DMS79 treated with DMSO at 0.1 percent for 48 hours (cell line): ENCODE results near the gene CDC5L.
"Not testable (repeated sequence)": the region's sequence is repeated elsewhere in the genome, so short reads cannot be mapped to it uniquely, and the experiment has no call there.

Experiments used
- DNase-seq: peaks from one replicate; lab custom pipeline; 2025; lab: John Stamatoyannopoulos, UW

The CDC5L gene

DNA sequence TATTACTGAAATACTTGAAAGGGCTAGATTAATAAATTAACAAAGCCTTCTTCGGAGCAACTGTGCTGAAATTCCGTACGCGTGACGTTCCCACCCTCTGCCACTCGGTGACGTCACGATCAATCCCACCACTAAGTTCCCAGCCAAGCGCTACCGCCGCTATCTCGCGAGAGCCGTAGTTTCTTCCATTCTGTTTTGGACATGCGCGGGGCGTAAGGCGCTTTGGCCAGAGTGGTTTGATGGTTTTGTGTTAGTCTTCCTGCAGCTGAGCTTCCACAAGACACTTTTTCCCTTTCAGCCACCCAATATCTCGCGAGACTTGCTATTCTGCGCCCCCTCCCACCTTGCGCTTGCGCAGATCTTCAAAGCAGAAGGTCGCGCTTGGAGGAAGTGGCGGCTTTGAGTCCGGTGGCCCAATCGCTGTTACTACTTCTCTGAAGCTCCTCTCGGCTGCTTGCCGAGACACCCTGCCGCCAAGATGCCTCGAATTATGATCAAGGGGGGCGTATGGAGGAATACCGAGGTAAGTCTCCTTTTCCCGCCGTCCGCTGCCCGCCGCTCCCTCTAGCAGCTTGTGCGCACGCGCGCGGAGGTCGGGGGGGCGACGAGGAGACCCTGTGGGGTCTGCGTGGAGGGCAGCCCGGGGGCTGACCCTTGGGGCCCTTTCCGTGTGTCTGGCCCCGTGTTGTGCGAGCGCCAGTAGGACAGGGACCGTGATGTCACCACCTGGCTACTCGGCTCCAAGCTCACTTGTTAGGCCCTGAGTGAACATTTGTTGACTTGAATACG, at the start of gene CDC5L:
Gene CDC5L, plus strand, starts transcription at position 361 of the 789 bp plus-strand sequence. Its CDS starts 118 bp downstream, at position 479.
- DNase-seq: peak; percentile 99

DNA sequence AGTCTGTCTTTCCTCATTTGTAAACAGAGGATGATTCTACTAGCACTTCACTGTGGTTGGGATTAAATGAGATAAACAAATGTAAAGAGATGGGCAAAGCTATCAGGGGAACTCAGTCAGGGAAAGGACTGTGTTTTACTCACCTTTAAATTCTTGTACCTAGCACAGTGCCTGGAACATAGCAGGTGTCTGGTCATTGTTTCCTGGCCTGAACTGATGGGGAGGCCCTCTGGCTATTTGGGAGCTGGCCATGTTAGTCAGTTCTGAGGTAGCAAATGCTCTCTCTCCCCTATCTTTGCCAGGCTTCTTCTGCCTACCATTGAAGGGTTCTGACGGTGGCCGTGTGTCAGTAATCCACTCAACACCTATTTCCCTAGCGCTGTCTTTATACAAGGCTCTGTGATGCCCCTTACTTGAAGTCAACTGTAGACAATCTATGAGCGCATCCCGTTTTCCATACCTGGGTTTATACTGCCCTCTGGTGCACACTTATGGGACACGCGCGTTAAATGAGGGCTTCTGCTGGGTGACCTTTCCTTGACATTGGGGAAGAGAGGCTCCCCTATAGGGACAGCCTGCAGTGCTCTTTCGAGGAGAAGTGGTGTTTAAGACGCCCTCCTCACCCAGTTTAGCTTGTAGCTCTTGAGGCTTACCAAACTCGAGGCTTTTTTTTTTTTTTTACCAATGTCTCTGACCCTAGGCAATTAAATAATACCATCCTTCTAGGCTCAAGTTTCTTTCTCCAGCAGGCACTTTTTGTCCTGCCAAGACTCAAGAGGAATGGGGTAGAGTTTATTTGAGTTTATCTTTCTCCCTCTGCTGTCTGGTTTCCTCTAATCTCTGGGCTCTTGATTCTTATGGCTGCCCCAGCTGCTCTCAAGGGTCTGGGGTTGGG, 49.0 kb upstream of the CDC5L start:
- DNase-seq: peak; percentile 57

DNA sequence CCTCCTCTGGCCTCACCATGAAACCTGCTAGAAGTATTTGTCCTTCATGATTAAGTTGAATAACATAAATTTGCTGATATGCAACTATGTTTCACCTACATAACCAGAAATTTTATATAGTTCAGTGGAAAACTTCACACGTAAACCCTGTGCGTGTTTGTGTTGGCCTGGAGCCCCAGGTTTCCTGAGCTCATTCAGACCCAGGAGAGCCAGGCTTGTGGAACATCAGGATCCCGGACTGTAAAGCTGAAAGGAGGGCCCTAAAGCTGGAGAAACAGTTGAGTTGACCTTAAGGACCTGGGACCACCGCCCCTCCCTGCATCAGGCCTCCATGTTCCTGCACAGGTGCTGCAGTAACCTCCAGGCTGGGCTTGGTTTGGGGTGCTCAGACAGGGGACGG, 48.2 kb upstream of the CDC5L start:
- DNase-seq: no peak

DNA sequence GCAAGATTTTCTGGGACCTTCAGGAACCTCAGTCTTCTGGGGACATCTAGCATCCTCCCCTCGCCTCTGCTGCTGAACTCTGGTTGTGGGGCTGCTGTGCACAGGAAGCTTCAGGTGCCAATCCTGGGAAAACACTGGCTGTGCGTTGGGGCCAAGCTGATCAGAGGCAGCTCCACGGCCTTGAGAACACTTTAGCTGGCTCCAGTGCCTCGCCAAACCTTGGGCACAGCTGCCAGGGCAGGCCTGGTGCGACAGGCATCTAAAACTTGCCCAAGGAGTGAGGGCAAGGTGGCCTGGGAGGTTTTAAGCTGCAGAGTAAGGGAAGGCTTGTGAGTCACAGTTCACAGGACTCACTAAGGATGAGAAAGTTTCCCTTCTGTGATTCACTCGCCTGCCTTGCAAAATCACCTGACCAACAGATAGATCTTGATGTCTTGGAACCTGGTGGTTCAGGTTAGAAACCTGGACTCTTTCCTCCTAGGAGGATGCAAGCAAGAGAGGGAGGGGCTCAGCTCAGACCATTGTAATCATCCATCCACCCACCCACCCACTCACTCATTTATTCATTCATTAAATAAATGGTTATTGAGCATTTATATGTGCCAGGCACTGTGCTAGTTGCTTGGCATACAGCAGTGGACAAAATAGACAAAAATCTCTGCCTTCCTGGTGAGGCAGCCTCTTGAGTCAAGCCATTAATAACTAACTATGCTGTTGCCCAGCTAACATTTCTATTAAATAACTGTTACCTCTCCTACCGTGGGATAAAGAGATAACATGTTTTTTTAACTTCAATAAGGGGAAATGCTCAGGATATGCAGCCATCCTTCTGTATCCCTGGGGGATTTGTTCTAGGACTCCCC, 47.5 kb upstream of the CDC5L start:
- DNase-seq: no peak

DNA sequence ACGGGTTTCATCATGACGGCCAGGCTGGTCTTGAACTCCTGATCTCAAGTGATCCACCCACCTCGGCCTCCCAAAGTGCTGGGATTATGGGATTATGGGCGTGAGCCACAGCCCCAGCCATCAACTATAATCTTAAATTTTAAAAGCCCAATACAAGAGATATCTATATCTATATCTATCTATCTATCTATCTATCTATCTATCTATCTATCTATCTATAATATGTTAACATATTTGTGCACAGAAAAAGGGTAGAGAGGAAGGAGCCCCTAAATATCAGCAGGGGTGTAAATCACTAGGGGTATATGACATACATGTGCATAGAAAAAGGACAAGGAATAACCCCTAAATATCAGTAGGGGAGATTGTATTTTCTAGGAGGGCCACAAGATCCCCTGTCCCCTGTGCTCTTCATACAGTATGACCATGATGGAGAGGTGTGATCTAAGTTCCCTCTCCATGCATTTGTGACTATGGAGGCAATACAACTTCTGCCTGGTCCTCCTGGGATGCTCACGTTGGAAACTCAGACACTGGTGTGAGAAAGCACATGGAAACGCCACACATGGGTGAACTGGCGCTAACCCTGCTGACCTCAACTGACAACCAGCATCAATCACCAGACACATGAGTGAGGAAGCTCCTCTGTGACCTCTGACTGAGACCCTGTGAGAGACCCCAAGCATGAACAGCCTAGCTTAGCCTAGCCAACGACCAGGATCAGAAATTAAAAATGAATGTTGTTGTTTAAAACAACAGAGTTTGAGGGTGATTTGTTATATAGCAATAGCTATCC, 46.2 kb upstream of the CDC5L start:
- DNase-seq: no peak

DNA sequence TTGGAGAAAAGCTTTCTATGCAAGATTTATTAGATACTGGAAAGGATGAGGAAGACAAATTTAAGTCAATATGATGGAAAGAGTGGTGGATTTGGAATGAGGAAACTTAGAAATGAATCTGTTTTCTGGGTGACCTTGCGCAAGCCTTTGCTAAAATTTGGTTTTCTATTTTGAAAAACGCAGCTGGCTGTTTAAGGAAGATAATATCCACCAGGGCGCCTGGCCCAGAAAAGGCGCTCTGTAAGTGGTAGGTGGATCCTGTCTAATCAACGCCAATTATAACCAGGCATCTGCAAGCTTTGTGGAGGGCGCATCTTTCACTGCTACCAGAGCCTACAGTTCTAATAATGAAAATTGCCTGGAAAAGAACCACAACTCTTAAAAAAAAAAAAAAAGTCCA, 45.5 kb upstream of the CDC5L start:
- no peak for DNase-seq

DNA sequence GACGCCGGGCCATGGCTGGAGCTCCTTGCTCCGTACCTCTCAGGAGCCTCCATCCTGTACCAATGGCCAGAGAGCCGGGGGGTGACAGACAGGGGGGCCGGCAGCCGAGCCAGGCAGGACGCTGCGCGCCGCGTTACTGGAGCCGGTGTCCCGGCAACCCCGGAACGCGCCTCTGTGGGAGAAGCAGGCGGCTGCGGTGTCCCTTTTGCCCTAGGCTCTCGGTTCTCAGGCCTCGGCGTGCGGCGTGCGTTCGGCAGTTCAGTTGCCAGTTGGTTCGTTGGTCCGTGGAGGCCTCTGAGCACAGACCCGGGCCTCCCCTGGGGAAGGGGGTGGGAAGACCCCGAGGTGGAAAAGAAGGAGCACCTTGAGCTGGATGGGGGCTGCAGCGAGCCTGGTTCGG, 45.0 kb upstream of the CDC5L start, which contains the start of gene SPATS1:
Gene SPATS1, plus strand, starts transcription at position 162 of the 400 bp plus-strand sequence. CDS start 446 bp downstream, outside the sequence.
- peak; percentile 33 for DNase-seq

DNA sequence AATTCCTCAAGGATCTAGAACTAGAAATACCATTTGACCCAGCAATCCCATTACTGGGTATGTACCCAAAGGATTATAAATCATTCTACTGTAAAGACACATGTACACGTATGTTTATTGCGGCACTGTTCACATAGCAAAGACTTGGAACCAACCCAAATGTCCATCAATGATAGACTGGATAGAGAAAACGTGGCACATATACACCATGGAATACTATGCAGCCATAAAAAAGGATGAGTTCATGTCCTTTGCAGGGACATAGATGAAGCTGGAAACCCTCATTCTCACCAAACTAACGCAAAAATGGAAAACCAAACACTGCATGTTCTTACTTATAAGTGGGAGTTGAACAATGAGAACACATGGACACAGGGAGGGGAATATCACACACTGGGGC, 40.7 kb upstream of the CDC5L start:
- not testable (repeated sequence) for DNase-seq

DNA sequence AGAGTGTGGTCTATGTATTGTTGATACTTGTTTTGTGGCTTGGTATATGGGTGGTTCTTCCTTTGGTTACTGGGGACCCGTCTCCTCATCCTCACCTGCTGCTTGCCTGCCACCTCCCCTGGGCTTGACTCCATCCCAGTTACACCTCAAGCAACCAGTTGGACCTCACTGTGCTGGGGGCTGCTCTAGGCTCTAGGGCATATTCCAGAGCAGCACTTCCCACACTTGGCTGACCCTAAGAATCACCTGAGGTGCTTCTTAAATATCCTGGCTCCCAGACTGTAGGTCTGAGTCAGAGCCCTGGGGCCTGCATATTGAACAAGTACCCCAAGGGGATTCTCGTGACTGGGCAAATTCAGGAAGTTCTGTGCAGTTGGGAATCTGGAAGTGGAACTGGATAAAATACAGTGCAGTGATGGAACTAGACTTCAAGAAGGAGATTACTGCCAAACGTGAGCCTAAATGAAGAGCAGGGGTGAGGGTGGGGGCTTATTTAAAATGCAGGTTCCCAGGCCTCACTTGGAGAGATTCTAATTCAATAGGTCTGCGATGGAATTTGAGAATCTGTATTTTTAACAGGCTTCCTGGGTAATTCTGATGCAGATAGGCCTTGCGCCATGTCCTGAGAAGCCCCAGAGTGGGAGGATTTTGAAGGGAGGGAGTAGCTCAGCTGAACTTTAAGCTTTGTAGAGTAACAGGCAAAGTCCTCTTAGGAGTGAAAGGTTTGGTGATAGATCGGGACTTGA, 37.4 kb upstream of the CDC5L start:
- no peak for DNase-seq

DNA sequence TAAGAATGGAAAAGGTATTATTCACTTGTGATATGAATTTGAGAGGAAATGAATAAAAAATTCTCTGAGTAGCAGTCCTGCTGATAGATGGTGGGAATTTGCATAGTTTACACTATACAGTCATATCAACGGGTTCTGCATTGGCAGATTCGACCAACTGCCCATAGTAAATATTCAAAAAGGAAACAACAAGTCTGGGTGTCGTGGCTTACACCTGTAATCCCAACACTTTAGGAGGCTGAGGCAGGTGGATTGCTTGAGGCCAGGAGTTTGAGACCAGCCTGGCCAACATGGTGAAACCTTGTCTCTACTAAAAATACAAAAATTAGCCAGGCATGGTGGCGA, 36.9 kb upstream of the CDC5L start:
- not testable (repeated sequence) for DNase-seq

DNA sequence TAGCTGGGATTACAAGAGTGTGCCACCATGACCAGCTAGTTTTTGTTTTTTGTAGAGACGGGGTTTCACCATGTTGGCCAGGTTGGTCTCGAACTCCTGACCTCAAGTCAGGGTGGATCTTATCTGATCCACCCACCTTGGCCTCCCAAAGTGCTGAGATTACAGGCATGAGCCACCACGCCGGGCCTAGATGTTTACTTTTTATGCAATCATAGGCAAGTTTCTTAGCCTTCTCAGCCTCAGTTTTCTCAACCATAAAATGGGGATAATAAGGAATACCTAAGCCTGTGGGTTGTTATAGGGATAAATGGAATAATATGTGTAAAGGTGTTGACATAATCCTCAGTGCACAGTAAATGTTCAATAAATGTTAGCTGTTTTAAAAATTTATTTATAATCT, 35.2 kb upstream of the CDC5L start:
- no peak for DNase-seq

DNA sequence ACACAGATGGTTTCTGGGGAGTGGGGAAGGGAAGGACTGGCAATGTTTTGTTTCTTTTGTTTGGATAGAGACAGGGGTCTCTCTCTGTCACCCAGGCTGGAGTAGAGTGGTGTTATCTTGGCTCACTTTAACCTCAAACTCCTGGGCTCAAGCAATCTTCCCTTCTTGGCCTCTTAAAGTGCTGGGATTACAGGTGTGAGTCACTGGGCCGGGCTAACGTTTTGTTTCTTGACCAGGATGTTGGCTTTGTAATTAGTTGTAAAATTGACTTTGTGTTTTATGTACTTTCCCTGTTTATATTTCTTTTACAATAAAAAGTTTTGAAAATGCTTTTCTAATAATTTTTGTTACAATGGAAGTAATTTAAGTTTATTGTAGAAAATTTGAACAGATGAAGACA, 34.2 kb upstream of the CDC5L start:
- DNase-seq: no peak

DNA sequence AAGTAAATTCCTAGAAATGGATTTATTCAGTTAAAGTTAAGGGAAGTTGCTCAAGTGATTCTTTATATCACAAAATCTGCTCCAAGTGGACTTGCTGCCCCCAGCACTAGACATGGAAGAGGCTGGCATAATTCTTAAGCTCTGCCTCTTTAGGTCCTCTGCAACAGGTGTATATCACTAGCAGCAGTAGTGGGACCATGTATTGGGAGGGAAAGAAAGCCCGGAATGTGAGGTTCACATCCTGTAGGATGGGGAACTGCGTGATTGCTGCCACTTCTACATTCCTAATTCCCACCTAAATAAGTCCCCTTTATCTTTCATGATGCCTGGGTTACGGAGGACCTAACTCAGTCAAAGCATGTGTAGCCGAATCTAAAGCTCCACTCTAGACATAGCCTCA, 31.9 kb upstream of the CDC5L start:
- no peak for DNase-seq

DNA sequence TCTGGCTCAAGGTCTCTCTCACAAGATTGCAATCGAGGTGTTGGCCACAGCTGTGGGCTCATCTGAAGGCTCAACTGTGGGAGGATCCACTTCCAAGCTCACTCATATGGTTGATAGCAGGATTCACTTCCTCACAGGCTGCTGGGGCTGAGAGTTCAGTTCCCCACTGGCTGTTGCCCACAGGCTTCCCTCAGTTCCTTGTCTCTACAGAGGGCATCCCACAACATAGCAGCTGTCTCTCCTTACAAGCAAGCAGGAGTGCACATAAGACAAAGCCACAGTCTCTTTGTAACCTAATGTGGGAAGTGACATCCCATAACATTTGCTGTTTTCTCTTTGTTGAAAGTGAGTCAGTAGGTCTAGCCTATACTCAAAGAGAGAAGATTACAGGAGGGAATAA, 31.0 kb upstream of the CDC5L start:
- no peak for DNase-seq

DNA sequence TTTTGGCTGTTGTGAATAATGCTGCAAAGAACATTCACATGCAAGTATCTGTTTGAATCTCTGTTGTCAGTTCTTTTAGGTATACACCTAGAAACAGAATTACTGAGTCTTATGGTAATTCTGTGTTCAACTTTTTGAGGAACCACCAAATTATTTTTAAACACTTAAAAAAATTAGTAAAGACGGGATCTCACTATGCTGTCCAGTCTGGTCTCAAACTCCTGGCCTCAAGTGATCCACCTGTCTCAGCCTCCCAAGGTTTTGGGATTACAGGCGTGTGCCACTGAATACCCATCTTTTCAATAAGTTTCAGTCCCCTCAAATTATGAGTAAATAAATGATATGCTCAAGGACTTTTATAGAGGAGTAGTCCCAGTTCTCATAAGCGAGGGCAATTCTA, 27.5 kb upstream of the CDC5L start:
- DNase-seq: no peak

DNA sequence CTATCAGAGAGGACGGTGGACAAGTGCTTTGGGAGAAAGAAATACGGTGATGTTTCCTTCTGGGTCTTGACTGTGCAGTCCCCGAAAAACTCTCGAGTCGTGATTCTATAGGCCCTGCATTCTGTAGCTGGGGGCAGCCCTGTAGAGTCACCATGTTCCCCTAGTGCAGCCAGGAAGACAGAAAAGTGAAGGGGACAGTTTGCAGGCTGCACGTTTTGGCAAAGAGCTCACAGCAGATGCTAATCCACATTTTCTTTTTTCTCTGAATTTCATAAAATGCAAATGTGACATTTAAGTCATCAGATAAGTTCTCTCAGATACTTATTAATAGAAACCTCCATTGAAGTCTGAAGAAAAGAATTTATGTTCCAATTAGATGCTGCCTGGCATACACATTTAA, 25.6 kb upstream of the CDC5L start:
- DNase-seq: no peak

DNA sequence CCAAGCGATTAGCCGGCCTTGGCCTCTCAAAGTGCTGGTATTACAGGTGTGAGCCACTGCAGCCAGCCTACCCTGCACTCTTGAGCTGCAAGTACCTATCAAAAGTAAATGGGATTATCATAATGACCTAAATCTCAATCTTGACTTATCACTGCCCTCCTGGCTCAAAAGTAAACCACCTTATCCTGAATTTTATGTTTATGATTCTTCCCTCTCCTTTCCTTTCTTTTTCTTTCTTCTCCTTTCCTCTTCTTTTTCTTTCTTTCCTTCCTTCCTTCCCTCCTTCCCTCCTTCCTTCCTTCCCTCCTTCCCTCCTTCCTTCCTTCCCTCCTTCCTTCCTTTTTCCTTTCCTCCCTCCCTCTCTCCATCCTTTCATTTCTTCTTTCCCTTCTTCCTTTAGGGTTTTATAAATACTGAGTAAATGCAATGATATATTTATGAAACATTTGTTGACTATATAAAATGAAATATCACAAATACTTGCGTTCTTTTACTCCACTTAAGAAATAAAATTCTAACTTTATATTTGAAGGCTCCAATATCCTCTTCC, 24.1 kb upstream of the CDC5L start:
- no peak for DNase-seq

DNA sequence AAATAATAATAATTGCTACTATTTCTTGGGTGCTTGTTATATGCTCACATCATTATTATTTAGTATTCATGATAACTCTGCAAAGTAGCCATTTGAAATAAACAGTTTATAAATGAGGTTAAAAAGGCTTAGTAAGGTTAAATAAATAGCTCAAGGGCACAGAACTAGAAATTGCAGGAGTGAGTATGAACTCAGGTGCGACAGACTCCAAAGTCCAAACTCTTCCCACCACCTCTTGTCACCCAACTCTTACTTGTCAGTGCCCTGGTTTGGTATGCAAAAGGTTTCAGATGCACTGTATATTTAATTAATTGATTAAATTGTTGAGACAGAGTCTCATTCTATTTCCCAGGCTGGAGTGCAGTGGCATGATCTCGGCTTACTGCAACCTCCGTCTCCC, 20.7 kb upstream of the CDC5L start:
- DNase-seq: no peak

DNA sequence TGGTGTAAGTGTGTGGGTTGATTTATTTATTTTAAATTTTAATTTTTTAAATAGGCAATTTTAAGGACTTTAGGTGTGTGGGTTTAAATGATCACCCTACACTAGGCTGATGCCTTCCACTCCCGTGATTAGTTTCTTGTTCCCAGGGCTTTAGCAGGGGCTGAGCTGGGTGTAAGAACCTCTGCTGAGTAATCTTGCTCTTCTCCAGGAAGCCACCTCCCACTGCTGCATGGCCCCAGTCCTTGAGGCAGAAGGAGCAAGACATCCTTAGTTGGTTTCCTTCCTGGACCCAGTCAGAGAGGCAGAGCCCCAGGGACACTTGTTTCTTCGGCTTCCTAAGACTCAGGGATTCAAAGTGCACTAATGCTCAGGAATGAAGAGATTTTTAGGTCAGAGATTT, 19.8 kb upstream of the CDC5L start:
- no peak for DNase-seq

DNA sequence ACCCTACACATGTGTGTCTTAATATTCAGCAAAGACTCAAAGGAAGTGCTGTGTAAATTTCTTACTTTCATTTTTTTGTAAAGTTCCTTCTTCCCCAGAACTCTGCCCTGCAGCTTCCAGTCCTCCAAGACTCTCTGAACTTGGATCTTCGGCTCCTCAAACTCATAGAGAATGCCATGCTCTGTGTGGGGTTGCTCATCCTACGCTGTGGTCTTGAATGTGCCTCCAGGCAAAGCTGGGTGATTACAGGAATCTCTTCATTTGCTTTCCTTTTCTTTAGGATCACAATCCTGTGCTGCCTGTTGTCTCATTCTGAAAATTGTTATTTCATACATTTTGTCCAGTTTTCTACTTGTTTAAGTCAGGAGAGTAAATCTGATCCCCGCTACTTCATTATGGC, 14.5 kb upstream of the CDC5L start:
- DNase-seq: no peak
